Pulmonary artery endothelial cell (primary cell): ENCODE measurements around the gene NDUFB10. TPM values are rescaled to one million over a fixed set of nuclear protein-coding genes. Genes with fewer than 3 reads are reported as not detected.

Source experiments
- DNase-seq: peaks from one replicate; pipeline ENCODE4 v3.0.0-alpha.2; 2011; ENCODE audit warnings: low read depth, low spot score
- total RNA-seq: library from RNA; depleted of rRNA; stranded (reverse); fragments of >200 nt; gene quantifications from 2 replicates; pipeline ENCODE4 v1.2.3, GENCODE V29; 2014

Gene NDUFB10
- total RNA-seq, 1 donor from 2014 or later = 200 TPM

DNA sequence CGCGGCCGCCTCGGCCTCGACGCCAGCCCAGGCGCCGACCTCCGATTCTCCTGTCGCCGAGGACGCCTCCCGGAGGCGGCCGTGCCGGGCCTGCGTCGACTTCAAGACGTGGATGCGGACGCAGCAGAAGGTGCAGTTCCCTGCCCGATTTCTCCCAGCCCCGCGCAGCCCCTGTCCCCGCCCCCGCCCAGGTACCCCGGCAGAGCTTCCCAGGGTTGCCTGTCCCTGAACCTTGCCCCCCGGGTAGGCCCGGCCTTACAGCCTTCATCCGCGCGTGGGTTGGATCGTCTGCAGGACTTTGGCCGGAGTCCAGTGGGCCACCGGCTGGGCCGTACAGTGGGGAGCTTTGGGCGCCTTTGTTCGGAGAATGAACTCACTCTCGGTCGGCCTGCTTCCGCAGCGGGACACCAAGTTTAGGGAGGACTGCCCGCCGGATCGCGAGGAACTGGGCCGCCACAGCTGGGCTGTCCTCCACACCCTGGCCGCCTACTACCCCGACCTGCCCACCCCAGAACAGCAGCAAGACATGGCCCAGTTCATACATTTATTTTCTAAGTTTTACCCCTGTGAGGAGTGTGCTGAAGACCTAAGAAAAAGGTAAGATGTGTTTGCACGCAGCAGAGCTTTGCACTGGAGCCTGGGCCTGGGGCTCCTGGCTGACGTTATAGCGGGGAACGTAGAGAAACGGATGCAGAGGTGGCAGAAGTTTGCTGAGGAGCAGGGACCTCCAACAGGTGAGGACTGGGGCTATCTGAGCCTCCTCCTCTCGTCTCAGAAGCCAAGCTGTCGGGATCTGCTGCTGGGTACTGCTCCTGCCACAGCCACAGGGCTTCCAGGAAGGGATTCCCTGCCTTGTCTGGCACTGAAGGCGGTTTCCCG is 25.2 kb downstream of the NDUFB10 start:
- DNase-seq = no peak

DNA sequence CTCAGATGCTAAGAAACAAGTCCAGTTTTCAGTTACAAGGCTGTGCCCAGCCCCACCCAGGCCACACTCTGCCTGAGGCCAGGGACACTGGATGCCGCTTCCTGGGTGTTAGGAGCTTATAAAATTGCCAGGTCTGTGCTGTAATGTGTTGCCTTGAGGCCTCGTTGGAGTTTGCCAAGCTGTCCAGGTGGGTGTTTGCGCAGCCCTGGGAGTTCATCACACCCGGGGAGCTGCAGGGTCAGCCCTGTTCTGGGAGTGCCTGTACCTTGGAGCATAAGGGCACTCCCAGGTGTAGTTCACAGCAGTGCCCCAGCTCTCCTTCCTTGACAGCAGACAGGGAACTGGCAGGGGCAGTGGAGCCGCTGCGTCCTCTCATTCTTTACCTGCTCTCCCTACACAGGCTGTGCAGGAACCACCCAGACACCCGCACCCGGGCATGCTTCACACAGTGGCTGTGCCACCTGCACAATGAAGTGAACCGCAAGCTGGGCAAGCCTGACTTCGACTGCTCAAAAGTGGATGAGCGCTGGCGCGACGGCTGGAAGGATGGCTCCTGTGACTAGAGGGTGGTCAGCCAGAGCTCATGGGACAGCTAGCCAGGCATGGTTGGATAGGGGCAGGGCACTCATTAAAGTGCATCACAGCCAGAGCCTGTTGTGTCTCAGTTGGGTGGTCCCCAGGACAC is 26.3 kb downstream of the NDUFB10 start:
- DNase-seq = no peak

DNA sequence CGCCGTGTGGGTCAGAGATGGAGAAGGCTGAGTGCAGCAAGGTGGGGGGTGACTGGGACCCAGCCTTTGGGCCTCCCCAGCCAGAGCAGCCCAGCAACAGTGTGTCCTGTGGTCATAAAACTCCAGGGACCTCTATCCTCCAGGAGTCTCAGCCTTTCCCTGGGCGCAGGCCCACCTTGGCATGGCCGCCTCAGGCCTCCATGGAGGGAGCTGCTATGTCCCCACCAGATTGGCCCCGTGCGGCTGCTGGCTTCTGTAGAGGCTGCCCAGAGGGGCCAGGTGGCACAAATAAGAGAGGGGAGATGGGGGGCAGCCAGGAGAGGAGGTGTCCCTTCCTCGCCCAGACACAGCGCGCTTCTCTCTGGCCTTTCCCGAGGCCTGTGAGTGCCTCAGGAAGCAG is 27.9 kb downstream of the NDUFB10 start:
- DNase-seq = no peak

DNA sequence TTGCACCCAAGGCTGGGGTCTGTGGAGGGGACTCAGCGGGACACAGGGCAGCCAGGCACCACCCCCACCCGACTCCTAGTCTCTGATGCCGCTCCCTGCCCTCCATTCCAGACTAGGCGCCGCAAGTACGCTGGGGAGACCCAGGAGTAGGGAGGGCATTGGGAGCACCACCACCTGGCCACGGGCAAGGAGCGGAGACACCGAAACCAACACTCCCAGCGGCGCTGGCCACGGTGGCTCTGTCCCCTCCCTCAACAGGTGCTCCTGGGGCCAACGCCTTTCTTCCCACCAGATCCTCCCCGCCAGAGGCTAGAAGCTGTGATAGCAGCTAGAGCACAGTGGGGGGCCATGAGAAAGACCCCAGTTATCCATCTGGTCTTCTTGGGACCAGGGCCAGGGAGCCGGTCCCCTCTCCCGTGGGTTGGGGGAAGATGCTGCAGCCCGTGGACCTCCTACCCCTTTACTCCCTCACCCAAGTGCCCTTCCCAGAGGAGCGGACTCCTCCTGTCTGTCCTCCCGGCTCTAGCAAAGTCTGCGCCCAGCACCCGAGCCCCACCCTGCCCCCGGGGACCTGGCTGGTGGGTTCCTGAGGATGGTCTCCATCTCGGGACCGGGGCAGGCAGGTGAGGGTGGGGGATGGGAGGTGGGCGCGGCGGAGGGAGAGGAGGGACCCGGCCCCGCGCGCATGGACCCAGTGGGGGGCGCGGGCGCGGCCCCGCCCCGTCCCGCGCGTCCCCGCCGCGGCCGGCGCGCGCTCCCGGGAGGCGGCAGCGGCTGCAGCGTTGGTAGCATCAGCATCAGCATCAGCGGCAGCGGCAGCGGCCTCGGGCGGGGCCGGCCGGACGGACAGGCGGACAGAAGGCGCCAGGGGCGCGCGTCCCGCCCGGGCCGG is 30.1 kb downstream of the NDUFB10 start, which contains the start of gene SYNGR3:
Gene SYNGR3, plus strand, starts transcription at position 762 of the 892 bp plus-strand sequence. CDS start 133 bp downstream, outside the sequence.
- DNase-seq = no peak

DNA sequence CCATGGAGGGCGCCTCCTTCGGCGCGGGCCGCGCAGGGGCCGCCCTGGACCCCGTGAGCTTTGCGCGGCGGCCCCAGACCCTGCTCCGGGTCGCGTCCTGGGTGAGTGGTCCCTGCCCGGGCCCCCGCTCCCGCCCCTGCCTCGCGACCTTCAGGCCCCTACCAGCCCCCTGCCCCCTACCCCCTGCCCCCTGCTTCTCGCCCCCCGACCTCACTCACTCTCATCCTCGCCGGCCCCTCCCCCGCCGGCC is 30.7 kb downstream of the NDUFB10 start:
- DNase-seq = no peak

DNA sequence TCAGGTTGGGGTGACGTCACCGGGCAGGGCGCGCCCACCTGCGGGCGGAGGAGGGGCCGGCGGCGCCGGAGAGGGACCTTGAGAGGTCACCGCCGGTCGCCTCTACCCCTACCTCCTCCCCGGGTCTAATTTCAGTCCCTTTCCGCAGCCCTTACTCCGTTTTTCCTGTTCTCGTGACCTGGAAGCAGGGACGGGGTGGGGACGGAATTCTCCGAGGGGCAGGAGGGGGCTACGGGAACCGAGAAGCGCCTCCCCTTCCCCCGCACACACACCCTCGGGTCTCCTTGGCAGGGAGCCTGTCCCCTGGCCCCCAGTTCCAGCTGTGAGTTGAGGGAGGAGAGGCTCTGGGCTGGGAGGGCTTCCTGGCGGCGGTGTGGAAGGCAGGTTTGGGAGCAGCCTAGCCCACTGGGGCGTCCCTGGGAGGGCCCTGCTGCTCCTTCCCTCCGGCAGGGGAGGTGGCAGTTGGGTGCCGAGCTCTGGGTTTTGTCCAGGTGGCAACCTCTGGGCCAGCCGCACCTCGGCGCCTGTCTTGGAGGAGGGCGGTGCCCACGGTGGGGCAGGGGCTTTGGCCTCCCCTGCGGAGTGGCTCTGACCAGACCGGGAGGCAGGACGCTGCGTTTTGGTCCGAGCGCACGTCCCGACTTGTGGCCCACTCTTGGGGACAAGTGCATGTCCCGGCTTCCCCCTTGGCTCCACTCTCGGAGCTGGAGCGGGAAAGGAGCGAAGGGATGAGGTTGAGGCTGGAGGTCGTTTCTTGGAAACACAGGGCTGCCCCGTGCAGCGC is 31.2 kb downstream of the NDUFB10 start:
- no peak for DNase-seq

DNA sequence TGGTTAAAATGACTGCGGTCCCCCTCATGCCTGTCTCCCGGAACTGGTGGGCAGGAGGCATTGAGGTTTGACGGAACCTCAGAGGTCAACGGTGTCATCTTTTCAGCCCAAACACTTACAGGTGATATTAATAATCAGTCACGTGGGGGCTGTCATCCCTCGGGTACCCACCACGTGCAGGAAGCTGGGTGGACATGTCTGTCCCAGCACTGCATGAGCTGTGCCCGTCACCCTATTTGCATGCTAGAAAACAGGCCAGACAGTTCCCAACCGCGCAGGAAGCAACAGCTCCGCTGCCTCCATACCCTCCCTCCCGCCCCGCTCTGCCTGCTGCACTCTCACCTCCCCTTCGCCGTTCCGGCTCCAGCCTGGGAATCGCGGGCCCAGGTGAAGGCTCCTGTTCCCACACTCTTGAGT is 31.8 kb downstream of the NDUFB10 start:
- no peak for DNase-seq

DNA sequence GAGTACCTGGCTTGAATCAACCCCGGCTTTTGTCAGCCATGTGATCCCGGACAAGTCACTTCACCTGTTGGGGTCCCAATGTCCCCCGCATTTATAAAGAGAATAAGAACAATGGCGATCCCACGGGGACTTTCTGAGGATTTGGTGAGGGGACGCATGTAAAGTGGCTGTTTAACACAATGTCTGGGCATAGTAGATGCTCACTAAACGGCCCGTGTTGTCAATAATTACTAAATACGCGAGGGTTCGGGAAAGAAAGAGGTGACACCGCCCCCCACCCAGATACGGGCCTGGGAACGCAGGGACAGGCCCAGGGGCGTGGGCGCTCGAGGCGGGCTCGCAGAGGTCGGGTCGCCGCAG is 32.2 kb downstream of the NDUFB10 start:
- DNase-seq = no peak

DNA sequence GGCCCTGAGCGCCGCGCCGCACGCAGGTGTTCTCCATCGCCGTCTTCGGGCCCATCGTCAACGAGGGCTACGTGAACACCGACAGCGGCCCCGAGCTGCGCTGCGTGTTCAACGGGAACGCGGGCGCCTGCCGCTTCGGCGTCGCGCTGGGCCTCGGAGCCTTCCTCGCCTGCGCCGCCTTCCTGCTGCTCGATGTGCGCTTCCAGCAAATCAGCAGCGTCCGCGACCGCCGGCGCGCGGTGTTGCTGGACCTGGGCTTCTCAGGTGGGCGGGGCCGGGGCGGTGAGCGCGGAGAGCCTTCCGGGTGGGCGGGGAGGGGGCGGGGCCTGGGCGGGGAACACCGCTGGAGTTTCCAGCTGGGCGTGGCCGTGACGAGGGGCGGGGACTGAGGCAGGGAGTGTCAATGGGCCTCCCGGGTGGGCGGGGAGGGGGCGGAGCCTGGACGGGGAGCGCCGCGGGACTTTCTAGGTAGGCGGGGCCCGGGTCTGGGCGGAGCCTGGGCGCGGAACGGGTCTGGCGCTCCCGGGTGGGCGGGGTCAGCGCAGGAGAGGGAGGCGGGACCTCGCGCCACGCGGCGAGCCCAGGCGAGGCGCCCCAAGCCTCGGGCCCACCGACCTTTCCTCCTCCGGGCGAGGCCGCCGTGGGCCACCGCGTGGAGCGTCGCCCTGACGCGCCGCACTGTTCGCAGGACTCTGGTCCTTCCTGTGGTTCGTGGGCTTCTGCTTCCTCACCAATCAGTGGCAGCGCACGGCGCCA is 32.8 kb downstream of the NDUFB10 start:
- peak; percentile 54 for DNase-seq

DNA sequence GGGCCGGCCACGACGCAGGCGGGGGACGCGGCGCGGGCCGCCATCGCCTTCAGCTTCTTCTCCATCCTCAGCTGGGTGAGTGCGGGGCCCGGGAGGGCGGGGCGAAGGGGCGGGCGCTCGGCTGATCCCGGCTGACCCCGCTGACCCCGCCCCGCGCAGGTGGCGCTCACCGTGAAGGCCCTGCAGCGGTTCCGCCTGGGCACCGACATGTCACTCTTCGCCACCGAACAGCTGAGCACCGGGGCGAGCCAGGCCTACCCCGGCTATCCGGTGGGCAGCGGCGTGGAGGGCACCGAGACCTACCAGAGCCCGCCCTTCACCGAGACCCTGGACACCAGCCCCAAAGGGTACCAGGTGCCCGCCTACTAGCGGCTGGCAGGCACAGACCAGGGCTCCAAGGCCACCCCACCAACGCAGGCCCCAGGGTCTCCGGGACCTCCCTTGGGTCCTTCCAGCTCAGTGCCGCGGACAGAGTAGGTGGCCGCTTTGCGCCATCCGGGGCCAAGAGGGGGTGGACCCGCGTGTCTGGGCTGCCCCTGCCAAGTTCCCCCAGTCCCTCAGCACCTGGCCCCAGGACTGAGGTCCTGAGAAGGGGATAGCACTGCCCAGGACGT is 33.5 kb downstream of the NDUFB10 start:
- no peak for DNase-seq

DNA sequence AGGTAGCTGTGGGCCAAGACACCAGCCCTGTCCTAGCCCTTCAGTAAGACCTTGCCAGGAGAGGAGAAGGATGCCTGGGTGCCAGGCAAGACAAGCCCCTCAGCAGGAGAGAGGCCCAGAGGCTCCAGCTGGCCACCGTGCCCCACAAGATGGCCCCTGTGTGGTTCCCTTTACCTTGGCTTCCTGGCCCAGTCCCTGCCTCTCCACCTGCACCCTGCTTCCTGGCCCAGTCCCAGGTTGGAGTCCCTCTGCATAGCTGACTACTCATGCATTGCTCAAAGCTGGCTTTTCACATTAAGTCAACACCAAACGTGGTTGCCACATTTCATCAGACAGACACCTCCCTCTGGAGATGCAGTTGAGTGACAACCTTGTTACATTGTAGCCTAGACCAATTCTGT is 34.4 kb downstream of the NDUFB10 start:
- DNase-seq = no peak

DNA sequence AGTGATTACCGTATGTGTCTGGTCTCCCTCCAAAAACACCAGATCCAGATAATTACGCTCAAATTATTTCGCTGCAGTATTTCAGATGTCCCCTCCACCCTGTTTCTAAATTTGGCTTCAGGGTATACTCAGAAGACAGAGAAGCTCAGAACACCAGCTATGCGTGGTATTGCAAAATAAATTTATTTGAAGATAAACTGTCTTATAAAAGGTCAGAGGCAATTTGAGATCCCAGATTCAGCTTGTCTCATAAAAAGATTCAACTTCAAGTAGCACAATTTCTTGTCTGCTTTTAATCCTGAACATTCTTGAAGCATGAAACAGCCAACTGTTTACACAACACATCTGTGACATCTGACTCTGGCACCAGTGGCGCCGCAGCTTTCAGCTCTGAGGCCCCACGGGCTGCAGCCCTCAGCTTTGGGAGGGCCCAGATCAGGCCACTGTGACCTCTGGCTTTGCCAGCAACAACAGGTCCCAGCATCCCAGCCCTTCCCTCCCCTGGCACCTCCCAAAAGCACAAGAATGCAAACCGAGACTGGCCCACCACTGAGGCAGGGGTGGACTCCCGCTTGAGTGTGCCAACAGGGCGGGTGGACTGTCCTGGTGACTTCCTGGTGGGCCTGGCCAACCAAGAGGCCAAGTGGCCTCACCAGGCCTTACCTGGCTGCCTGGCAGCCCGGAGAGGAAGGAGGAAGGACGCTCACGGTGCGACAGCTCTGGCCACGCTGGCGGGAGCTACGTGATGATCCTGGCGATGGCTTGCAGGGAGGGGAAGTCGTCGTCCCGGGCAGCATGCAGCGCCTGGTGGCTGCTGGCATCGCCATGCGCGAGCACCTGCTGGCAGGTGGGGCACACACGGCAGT is 38.4 kb downstream of the NDUFB10 start:
- no peak for DNase-seq

DNA sequence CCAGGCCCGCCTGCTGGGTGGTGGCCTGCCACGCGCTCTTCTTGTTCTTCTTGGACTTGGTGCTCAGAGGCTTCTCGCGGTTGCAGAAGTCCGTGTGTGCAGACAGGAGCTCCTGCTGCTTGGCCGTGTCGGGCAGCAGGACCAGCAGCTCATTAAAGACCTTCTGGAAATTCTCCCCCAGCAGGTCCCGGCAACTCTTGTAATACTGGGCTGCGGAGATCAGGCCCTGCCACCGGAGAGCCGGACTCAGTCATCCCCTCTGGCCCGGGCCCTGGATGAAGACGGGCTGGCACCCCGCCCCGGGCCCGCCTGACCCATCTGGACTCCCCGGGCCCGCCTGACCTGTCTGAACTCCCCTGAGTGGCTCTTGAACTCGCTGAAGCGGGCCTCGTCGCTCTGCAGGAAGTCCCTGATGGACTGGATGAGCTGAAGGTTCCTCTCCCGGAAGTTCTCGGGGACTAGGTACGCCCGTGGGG is 39.1 kb downstream of the NDUFB10 start:
- no peak for DNase-seq

DNA sequence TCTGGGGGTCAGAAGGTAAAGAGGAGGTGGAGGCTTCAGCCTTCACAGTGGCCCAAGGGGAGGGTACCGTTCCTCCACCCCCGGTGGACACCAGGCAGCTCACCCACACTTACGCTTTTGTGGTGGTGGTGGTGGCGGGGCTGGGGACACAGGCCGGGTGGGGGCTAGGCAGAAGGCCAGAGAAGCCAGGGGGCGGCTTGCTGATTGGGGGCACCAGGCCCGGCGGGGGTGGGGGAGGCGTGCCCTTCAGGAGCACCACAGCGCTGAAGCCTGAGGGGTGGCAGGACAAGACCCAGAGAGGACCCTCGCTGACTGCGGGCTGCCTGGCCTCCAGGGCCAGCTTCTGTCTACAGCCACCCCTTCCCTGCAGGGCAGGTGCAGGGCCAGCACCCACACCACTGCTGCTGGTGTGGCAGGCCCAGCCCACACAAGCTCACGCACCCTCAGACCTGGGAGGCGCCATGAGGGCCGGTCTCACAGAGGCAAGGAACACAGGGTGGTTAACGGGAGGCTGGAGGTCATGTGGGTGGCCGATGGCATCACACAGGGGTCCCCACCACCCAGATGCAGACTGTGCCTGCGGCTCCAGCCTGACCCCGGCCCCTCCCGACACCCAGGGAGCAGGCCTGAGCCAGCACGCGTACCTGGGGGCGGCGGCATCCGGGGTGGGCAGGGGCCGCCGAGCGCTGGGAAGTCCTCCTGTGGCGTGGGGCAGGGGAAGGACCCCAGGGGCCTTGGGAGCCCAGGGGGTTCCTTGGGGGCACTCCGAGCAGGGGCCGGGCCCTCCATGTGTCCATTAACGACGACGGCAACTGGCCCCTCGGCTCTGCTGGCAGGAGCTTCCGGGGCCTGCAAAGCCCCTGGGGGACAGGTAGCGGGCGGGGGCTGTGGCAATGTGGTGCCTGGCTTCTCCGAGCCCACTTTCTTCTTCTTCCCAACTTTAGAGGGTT is 39.8 kb downstream of the NDUFB10 start:
- DNase-seq = no peak

DNA sequence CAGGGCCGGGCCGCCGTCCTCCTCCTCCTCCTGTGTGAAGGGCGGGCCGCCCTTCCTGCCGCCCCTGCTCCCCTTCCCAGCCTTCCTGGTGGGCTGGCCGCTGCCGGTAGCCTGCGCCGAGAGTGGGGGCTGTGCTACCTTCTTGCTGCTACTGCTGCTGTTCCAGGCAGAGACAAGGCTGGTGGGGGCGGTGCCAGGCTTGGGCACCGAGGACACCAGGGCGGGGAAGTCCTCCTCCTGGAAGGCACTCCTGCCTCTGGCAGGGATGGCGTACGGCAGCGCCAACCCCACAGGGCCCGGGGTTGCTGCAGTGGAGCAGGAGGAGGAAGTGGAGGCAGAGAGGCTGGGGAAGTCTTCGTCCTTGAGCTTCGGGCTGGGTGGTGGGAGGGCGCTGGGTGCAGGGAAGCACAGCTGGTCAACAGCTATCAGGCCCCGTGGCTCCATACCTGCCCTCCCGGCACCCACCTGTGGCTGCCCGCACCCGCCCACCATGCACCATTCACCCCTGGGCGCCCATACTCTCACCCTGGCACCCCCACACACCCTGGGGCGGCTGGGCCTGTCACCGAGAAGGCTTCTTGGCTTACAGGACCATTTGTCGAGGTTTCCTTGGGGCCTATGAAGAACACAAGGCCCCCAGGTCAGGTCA is 40.7 kb downstream of the NDUFB10 start:
- DNase-seq = no peak

DNA sequence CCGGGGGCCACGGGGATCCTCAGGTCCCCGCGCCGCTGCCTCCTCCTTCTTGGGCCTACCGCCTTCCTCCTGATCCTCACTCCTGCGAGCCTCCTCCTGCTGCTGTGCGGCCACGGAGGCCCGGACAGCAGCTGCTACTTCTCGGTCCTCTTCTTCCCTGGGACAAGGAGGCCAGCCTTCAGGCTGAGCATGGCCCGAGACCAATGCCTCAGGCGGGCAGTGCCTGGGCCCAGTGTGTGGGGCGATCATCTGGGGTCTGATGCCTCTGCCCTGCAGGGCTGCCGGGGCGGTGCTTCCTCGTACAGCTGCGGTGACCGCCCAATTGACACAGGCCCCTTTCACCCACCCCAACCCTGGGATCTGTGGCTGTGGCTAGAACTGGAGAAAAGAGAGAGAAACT is 41.7 kb downstream of the NDUFB10 start:
- DNase-seq = no peak
